ENCODE results near the gene NR1H2.
"Not testable (repeated sequence)": the region's sequence is repeated elsewhere in the genome, so short reads cannot be mapped to it uniquely, and the experiment has no call there.

The NR1H2 gene

DNA sequence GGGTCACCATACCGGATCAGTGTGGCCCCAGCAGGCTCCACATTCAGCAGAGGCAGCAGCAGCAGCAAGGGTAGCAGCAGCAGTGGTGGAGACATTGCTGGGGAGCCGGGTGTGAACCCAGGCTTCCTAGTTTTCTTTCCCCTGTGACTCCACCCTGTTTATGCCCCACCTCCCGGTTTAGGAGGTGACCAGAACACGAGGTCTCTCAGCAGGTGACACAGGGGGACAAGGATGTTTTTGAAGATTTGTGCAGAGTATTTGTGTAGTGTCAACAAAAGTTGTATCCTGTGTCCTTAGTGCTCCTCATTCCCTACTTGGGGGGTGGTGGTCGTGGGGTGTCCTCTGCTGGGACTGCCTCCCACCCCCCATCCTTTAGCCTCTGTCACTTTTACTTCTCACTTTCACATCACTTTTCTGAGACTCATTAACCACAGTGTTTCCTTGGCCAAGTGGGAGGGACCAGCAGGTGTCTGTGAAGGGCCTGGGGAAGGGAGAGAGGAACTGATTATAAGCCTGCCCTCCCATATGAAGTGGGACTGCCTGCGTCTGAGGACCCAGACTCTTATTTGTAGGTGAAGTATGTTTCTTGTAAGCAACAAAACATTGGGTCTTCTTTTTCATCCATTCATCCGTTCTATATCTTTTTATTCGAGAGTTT lies 31.5 kb upstream of the NR1H2 start:
- no peak for DNase-seq (ENCODE audit: low read depth)

DNA sequence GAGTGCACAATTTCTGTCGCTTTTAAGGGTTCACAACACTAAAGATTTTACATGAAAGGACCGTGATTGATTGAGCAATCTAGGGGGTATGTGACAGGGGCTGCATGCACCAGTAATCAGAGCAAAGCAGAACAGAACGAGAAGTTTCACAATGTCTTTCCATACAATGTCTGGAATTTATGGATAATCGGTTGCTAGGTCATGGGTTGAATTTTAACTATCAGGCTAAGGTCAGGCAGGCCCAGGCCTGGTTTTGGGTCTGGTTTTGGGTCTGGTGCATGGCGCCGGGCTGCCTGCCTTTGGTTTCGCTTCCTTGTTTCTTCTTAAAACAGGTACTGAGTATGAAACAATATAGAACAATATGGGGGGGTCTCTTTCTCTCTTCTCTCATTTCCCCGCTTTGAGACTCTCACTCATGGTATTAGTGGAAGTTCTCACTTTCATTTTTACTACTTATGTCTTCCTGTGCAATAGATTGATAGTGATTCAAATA lies 29.1 kb upstream of the NR1H2 start:
- not testable (repeated sequence) for DNase-seq (ENCODE audit: low read depth)

DNA sequence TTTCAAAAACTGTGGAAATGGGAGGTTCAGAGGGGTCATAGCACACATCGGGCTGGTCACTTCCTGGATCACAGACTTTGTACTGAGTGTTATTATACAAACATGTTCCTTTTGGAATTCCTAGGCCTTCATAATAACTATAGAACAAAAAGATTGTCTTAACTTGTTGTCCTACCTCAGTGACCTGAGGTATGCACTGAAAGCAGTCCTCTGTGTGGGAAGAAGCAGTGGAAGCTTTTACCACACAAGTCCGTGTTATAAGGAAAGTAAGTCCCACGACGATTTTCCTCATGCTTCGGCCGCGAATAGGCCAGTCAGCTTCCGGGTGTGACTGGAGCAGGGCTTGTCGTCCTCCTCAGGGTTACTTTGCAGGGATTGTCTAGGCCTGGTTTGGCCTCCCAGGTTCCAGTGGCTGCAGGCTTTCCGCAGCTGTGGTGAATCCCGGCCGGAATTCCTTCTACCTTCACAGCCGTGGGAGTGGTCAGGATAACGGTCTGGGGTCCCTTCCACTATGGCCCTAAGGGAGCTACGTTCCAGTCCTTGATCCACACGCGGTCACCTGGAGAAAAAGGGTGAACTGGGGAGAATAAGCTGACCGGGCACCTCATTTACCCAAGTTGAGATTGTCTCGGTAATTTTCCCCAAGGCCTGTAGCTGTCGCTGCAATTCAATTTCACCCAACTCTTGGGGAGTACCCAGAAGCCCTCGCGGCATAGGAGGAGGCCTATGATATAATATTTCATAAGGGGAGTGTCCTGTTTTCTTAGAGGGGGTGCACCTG lies 26.8 kb upstream of the NR1H2 start:
- no peak for DNase-seq (ENCODE audit: low read depth)

DNA sequence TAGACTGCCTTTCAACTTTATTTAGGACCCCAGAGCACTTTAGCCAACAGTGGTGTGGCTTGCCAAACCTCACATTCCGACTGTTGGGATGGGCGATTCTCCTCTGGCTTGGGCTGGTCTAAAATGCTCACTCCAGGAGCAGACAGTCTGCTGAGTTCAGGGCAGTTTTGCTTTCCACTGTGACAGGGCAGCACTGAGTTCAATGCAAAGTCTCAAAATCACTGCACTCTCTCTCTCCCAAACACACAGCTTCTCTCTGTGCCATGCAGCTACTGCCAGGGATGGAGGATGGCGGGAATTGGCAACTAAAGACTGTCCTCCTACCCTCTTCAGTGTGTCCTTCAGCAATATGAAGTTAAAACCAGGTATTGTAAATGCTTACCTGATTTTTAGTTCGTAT lies 24.0 kb upstream of the NR1H2 start:
- no peak for DNase-seq (ENCODE audit: low read depth)

DNA sequence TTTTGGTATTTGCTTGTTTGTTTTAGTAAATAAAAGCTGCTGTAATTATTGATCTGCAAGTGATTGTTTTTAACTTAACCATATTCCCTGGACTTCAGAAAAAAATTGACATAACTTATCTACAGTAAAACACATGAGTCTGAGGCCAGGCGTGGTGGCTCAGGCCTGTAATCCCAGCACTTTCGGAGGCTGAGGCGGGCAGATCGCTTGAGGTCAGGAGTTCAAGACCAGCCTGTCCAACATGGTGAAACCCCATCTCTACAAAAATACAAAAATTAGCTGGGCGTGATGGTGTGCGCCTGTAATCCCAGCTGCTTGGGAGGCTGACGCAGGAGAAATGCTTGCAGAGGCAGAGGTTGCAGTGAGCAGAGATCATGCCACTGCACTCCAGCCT lies 22.8 kb upstream of the NR1H2 start:
- not testable (repeated sequence) for DNase-seq (ENCODE audit: low read depth)

DNA sequence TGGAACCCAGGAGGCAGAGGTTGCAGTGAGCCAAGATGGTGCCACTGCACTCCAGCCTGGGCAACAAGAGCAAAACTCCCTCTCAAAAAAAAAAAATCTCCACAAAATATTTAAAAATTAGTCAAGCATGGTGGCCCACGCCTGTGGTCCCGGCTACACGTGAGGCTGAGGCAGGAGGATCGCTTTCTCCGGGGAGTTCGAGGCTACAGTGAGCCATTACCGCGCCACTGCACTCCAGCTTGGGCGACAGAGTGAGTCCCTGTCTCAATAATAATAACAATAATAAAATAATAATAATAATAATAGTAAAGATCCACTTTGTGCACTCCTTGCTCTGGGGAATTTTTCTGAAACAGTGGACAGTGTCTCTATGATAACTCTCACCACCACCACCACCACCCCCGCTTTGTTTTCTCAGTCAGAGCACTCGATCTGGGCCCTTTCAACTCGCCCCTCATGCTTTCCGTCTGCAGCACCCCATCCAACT lies 19.5 kb upstream of the NR1H2 start:
- no peak for DNase-seq (ENCODE audit: low read depth)

DNA sequence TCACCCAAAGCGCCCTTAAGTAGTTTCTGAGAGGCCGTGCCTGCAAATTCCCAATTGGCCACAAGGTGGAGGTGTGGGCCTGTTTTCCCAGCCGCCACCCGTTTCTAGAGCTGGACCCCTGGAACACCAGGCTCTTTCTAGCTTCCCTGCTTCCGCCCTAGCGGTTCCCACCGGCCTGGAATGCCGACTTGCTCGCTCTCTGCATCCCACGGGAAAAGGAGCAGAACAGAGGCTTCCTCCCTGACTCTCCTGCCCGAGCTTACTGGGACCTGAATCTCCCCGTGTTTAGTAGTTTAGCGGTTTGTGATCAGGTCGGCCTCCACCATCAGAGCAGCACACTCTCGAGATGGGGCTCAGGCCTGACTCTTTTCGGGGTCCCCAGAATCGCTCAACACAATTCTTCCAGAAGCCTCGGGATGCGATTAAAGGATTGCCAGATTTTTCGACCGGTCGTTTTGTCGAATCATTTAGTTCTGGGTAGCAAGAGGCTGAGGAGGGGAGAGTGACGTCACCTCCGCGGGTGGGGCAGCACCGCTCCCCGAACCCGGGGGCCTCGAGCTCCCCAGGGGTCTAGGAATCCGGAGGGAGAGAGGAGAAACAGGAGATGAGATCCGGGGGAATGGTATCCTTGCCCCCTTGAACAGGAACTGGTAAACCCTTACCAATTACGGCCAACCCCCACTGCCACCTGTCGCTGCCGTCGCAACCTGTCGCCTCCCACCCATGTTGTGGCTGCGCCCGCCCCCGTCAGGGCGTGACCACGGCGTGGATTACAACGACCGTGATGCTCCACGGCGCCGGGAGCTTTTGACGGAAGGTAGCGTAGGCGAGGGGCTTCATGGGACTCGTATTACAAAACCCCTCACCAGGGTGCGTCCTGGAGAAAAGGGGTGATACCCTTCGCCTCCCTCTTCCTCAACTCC lies 18.8 kb upstream of the NR1H2 start:
- DNase-seq (ENCODE audit: low read depth), result peak; percentile 75

DNA sequence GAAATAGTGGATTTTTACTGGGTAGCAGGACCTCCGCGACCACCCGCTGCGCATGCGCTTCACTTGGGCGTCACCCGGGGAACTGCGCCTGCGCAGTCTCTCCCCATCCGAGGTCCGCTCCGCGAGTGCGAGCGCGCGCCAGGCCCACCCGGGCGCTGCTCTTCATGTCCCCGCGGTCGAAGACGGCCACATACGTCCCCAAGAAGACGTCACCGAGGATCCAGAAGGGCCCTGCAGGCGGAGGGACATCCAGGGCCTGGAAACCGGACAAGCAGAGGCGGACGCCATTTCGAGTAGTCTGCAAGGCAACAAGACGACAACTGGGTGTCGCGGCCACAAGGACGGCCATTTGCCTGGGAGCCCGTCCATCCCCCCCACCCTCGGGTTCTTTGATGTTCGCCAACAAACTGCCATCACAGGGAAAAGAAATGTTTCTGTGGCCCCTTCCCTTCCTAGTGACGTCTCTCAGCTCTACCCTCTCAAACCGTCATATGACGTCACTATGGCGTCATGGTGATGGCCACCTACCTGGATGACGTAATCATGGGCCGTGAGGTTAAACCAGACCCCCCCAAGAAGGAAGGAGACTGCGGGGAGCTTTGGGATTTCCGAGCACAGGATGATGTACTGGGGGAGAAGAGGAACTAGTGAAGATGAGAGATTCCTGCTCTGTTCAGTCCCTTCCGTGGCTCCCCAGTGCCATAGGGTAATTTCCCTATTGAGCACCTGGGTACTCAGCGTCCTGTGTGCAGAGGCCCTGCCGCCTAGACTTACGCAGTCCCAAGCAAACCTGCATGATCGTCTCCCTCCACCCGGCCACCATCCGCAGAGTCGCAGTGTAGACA lies 17.6 kb upstream of the NR1H2 start:
- peak; percentile 62 for DNase-seq (ENCODE audit: low read depth)

DNA sequence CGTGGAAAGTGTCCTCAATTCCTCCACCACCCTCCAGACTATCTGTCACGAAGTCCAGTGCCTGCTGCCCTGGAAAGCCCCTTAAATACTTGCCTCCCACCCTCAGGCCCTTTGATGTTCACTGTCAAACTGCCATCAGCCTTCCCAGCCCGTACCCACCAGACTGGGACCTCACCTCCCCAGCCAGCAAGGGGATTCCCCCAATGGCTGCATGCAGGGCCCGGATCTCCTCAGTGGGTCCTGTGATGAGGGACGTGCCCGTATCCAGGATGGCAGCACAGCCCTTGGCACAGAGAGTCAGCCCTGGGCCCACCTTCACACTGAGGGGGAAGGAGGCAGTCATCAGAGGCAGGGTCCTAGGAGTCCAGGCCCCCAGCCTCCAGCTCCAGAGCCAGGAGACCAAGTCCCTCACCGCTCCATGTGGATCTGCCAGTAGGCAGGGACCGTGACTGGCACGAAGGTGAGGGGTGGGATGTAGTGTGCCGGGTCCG lies 16.9 kb upstream of the NR1H2 start:
- no peak for DNase-seq (ENCODE audit: low read depth)

DNA sequence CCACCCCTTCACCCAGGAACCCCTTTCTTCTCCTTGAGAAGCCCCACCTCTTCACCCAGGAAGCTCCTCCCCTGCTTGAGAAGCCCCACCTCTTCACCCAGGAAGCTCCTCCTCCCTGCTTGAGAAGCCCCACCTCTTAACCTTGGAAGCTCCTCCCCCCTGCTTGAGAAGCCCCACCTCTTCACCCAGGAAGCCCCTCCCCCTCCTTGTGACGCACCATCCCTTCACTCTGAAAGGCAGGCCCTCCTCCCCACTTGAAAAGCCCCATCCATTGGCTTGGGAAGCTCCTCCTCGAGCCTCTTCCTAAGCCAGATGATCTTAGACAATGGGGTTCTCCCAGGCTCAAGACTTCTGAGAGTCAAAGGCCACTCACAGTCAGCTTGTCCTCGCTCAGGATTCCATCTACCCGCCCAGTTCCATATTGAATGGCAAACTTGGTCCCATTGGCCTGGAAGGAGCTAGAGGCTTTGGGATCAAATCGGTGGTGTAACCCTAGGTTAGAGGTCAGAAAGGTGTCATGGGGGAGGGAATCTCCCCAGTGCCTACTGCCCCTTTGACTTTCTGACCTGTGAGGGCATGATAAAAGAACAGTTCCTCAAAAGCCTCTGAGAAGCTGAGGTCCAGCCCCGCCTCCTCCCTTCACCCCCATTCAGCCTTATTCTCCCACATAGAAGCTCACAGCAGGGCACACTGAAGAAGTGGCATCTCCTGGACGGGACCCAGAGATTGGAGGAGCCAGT lies 14.8 kb upstream of the NR1H2 start:
- DNase-seq (ENCODE audit: low read depth), result no peak

DNA sequence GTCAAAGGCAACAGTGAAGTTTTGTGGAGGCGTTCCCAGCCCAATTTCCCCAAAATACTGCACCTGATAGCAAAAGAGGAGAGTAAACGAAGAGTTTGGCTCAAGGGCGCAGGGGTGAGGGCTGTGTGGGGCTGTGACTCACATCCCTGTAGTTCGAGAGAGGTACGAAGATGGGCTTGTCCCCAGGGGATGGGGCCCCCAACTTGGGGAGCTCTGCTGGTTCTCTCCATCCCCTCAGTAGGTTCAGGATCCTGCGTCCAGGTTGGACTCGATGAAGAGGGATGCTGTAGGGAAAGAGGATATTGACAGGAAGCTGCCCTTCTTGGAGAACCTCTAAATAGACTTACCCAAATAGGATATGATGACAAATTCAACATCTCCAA lies 14.2 kb upstream of the NR1H2 start:
- DNase-seq (ENCODE audit: low read depth), result no peak

DNA sequence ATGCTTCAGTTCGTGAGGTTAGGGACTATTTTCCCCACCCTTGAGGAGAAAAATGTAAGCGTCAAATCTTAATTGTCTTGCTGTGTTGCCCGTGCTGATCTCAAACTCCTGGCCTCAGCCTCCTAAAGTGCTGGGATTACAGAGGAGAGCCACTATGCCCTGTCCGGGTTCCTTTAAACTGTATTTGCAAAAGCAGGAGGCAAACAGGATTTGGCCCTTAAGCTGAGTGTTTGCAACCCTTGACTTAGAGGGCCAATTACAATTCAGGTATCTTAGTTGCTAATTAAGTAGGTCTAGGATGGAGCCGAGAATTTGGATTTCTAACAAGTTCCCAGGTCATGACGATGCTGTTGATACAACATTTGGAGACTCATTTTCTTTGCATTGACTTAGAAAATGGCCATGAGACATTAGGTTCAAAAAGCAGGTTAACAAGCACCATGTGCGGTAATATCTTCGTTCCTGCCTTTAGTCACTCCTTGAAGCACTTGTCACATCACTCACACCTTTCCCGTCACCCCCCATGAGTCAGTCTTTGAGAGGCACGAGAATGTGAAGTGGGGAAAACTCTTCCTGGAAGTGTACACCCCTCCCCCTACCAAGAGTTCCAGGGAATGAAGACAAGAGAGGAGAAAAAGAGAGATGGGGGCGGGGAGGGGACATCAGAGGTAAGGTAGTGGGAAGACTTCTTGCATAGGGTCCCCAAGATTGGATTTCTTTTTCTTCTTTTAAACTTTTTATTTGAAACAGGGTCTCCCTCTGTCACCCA lies 13.4 kb upstream of the NR1H2 start:
- no peak for DNase-seq (ENCODE audit: low read depth)

DNA sequence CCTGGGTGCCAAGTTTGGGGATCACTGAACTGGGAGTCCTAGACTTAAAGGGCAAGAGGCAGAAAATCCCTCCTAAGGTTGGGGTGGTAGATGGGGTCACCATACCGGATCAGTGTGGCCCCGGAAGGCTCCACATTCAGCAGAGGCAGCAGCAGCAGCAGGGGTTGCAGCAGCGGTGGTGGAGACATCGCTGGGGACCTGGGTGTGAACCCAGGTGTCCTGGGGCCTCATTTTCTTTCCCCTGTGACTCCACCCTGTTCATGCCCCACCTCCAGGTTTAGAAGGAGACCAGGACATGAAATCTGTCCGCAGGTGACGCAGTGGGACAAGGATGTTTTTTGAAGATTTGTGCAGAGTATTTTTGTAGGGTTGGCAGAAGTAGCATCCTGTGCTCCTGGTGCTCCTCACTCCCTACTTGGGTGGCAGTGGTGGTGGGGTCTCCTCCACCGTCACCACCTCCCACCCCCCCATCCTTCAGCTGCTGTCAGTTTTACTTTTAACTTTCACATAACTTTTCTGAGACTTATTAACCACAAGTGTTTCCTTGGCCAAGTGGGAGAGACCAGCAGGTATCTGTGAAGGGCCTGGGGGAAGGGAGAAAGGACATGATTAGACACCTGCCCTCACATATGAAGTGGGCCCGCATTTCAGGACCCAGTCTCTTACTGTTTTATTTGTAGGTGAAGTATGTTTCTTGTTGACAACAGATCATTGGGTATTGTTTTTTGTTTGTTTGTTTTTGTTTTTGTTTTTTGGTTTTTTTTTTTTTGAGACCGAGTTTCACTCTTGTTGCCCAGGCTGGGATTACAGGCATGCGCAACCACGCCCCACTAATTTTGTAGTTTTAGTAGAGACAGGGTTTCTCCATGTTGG lies 10.6 kb upstream of the NR1H2 start, which contains the start of gene NAPSA:
TSS of gene NAPSA (minus strand) at position 206 of the 873 bp plus-strand sequence. CDS start at position 188, 18 bp downstream.
- no peak for DNase-seq (ENCODE audit: low read depth)

DNA sequence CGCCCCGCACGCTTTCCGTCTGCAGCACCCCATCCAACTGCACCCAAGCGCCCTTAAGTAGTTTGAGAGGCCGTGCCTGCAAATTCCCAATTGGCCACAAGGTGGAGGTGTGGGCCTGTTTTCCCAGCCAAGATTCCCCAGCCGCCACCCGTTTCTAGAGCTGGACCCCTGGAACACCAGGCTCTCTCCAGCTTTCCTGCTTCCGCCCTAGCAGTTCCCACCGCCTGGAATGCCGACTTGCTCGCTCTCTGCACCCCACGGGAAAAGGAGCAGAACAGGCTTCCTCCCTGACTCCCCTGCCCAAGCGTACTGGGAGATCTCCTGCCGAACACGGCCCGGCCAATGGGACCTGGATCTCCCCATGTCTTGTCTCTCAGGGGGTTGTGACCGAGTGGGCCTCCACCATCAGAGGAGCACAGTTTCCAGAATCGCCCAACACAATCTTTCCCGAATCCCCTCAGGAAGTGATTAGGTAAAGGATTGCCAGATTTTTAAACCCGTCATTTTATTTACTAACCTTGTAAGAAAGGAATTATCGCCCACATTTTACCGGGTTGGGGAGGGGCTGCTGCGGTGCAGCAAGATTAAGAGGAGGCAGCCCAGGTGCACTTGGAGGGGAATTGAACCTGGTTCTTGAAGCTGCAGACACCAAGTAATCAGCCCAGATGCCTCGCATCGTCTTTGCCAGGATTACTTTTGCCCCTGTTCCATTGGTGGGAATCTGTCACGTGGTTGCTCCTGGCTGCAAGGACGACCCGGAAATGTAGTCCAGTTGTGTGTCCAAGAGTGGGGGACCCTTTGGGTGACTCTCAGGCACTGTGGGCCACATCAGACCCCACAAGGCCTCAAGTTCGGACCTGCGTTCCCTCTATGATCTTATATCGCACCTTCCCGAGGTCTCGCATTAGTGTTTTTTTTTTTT lies 7.3 kb upstream of the NR1H2 start:
- peak; percentile 39 for DNase-seq (ENCODE audit: low read depth)

DNA sequence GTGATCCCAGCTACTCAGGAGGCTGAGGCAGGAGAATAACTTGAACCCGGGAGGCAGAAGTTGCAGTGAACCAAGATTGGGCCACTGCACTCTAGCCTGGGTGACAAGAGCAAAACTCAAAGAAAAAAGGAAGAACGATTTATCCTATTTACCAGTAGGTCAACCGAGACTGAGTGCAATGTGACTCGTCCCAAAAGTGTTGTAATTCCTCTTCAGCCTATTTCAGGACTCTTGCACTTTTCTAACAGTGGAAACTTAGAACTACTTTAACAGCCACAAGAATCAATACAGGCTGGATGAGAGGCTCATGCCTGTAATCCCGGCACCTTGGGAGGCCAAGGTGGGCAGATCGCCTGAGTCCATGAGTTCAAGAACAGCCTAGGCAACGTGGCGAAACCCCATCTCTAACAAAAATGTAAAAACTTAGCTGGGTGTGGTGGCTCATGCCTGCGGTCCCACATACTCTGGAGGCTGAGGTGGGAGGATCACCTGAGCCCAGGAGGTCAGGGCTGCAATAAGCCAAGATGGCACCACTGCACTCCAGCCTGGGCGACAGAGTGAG lies 4.3 kb upstream of the NR1H2 start:
- DNase-seq (ENCODE audit: low read depth), result no peak

DNA sequence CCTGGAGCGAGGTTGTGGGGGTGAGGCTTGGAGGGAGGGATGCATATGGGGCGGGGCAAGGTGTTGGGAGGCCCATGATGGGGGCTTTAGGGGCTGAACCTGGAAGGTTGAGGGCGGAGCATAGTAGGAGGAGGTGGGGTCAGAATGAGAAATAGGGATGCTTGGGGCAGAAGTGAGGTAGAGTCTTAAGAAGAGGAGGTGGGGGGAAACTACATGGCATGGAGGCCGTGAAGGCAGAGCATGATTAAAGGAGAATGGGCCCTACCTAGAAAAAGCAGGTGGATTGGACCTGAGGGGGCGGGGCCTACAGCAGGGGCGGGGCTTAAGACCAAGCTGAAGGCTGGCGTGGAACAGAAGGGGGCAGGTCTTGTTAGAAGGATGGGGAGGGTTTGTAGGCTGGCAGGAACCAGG lies 799 bp downstream of the NR1H2 start:
- peak; percentile 36 for DNase-seq (ENCODE audit: low read depth)

DNA sequence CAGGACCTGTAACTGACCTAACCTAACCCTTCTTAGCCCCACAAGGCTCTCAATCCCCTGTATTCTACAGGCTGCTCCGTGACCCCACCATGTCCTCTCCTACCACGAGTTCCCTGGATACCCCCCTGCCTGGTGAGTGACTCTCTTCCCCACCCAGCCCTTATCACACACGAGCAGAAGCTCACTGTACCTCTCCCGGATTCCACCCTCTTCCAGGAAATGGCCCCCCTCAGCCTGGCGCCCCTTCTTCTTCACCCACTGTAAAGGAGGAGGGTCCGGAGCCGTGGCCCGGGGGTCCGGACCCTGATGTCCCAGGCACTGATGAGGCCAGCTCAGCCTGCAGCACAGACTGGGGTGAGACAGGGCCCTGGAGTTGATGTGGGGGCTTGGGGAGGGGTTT lies 1.3 kb downstream of the NR1H2 start:
- no peak for DNase-seq (ENCODE audit: low read depth)
